PC-3 (cell line): Measurements from ENCODE around the gene PROSER1.

Experiments used
- EZH2phosphoT487 ChIP-seq: fragments of 300-600 bp; sonication (generic); IDR thresholded peaks from 2 replicates; pipeline ENCODE4 v1.6.1; 2018; ENCODE audit warnings: mild to moderate bottlenecking, antibody characterized with exemption, low read length, borderline replicate concordance
- TF ChIP-seq, protein P1 (sequence below): fragments of 300-600 bp; sonication (generic); conservative IDR thresholded peaks from 2 replicates; pipeline ENCODE4 v1.5.1; 2017; ENCODE audit warnings: antibody characterized with exemption, low read depth, mild to moderate bottlenecking, low read length

DNA sequence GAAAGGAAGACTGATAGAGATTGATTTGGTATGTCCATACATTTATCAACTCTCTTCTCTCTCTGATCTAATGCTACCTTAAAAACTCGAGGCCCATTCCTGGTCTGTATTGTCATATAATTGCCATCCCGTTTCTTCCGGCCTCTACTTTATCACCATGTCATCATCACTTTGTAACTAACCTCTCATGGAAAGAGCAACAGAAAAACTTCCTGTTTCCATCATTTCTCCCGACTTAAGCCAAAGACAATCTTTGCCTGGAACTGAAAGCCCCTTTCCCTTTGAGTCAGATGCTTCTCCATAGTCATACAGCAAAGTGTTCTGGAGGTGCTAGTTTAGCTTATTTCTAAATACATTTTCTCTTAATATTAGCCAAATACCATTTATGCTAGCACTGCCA is 44.5 kb downstream of the PROSER1 start:
- TF ChIP-seq, protein P1, sequence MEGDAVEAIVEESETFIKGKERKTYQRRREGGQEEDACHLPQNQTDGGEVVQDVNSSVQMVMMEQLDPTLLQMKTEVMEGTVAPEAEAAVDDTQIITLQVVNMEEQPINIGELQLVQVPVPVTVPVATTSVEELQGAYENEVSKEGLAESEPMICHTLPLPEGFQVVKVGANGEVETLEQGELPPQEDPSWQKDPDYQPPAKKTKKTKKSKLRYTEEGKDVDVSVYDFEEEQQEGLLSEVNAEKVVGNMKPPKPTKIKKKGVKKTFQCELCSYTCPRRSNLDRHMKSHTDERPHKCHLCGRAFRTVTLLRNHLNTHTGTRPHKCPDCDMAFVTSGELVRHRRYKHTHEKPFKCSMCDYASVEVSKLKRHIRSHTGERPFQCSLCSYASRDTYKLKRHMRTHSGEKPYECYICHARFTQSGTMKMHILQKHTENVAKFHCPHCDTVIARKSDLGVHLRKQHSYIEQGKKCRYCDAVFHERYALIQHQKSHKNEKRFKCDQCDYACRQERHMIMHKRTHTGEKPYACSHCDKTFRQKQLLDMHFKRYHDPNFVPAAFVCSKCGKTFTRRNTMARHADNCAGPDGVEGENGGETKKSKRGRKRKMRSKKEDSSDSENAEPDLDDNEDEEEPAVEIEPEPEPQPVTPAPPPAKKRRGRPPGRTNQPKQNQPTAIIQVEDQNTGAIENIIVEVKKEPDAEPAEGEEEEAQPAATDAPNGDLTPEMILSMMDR: no peak
- TF ChIP-seq EZH2phosphoT487: no peak
